Embryonic facial prominence (tissue), 1 donor: ENCODE data around the gene ICA1.
"Not testable (repeated sequence)": the region's sequence is repeated elsewhere in the genome, so short reads cannot be mapped to it uniquely, and the experiment has no call there.

Source experiments
- DNase-seq: peaks from one replicate; pipeline ENCODE4 v3.0.0-alpha.2; 2016; ENCODE audit errors: extremely low spot score

ICA1 gene

DNA sequence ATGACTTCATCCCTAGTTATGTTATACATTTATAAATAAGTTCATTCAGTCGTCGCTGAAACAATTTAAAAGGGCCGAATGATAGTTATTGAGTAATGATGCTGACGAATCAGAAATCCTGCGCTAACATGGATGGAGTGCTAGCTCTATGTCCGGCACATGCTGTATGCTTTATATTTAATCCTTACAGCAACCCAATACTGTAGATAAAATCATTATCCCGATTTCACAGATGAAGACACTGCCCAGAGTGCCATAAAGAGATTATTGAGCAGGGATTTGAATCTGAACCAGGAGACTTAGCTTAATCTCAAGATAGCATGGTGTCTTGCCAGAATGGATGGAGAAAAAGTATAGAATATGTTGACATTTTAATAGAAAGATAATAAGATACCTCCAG is 1.1 kb upstream of the ICA1 start:
- DNase-seq: no peak

- DNase-seq: peak; percentile 12
These were observed 884 bp downstream of the ICA1 start for GRCh38 chr7:8260871-8261694.

DNA sequence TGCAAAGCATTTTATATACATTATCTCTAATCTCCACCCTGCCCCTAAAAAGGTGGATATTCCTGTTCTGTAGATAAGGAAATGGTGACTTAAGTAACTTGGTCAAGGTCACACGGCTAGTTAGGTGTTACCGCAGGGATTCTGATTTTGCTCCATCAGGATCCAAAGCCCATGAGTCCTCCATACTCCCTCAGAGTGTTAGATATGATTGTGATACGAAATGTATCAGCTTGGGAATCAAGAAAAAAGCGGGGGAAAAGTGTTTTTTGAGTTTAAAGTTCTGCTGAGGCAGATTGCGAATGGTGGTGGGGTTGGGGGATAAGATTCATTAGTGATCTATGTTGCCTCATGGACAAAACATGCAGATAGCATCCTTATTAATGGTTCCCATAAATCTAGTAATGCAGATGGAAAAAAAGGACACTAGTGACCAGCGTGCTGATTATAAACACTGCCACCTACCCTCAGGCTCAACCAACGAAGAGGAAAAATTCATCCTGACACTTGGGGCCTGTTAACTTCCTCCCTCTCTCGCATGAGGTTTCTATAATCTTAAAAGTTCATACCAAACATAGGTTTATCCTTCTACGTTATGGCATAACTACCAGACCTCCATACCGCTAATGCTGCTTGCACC is 2.3 kb downstream of the ICA1 start:
- no peak for DNase-seq

DNA sequence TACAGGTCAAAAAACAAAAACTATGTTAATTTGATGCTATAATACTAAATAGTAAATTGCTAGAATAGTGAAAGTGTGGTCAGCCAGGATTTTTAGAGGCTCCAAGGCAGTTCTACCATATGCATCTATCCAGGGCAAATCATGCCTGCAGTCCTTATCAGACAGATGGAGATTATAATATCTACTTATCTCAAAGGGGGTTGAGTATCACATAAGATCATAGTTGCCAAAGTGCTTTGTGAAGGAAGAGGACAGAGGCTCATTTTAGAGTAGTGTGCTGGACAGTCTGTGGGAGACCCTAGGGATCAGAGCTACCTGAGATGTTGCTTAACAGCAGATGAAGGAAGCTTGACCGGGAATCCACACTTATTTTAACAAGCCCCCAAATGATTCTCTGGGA is 3.2 kb downstream of the ICA1 start:
- no peak for DNase-seq

- no peak for DNase-seq
These were observed 3.8 kb downstream of the ICA1 start for GRCh38 chr7:8258166-8258565.

GRCh38 chr7:8255680-8256655 is 6.0 kb downstream of the ICA1 start:
- no peak for DNase-seq

DNA sequence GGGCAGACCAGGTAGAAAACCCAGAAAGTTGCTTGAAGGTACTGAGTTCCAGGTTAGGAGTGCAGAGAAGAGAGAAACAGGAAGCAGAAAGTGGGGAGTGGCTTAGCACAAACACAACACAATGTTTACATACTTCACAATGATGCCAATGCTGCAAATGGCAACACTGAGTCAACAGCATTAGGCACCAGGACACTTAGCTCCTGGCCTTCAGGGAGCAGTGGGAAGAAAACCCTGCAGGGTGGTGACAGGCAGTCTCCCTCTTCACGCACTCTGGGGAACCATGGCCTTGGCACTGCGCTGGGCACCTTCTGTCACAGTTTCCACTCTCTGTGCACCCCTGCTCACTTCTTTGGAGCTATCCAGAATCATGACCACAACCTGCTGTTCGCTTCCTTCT is 7.3 kb downstream of the ICA1 start:
- no peak for DNase-seq

- no peak for DNase-seq
These were observed 7.8 kb downstream of the ICA1 start for GRCh38 chr7:8254215-8254614.

DNA sequence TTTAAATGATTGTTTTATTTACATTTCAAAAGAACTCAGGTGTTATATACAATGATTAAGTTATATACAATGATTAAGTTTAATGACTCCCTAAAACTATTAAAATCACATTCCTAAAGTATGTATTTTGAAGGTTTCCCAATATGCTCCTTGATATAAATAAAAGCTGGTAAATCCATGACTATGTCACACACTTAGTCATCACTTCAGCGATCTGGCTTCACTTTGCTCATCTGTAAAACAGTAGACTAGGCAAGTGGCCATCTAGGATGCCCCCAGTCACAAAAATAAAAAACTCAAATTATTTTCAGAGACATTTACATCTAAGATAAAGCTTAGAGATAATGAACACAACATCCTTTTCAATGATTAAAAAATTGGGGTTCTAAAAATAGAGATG is 10.8 kb downstream of the ICA1 start:
- no peak for DNase-seq

- no peak for DNase-seq
These were observed 11.4 kb downstream of the ICA1 start for GRCh38 chr7:8250547-8250946.

GRCh38 chr7:8249121-8249520 is 12.8 kb downstream of the ICA1 start:
- DNase-seq: no peak

- no peak for DNase-seq
These were observed 15.9 kb downstream of the ICA1 start for GRCh38 chr7:8246020-8246419.

DNA sequence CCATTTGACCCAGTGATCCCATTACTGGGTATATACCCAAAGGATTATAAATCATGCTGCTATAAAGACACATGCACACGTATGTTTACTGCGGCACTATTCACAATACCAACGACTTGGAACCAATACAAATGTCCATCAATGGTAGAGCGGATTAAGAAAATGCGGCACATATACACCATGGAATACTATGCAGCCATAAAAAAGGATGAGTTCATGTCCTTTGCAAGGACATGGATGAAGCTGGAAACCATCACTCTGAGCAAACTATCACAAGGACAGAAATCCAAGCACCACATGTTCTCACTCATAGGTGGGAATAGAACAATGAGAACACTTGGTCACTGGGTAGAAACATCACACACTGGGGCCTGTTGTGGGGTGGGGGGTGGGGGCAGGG is 16.9 kb downstream of the ICA1 start:
- not testable (repeated sequence) for DNase-seq

GRCh38 chr7:8243059-8243458 is 18.9 kb downstream of the ICA1 start:
- DNase-seq: not testable (repeated sequence)

GRCh38 chr7:8239702-8240362 is 22.1 kb downstream of the ICA1 start:
- not testable (repeated sequence) for DNase-seq

- no peak for DNase-seq
These were observed 25.1 kb downstream of the ICA1 start for GRCh38 chr7:8236780-8237407.

GRCh38 chr7:8232999-8233847 is 28.7 kb downstream of the ICA1 start:
- DNase-seq: no peak

GRCh38 chr7:8229927-8230326 is 32.0 kb downstream of the ICA1 start:
- no peak for DNase-seq

DNA sequence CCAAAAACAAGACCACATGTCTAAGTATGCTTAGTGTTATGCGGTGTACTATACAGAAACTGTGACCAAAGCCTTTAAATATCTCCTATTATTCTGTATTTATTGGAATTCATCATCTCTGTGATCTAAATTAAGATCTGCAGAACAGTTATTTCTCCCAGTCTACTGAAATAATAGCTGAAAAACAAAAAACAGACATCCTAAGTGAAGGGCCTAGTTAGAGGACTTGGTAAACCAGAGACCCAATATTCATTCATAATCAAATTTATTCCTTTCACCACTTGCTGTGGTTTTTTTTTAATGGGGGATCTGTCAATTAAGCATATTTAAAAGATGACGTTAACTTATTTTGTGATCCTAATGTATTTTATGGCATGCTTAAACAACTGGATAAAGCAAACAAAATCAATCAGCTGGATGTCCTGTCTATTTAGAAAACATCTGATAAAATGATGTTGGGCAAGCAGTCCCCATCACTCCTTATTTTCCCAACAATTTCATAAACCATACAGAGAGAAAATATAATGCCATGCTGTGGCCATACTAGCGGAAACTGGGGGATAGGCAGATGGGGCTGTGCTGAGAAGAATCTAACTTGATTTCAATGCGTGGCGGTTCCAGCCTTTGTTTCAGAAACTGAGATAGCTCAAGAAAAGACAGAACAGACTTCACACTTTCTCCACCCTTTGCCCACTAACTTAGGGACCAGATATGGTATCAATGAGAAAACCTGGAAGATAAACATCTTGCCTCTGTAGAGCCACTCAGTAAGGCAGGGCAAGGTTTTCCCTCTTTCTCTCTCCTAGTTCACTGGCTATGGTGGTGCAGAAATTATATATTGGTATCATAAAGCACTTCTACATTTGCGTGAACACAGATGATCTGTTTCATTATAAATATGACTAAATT is 32.9 kb downstream of the ICA1 start:
- DNase-seq: no peak
